ENCODE measurements around the gene KLHL26. TPM values are rescaled to one million over a fixed set of nuclear protein-coding genes. Genes with fewer than 3 reads are reported as not detected.

Gene KLHL26
- total RNA-seq, 1 experiment from 2014 or later: 10.7 TPM

DNA sequence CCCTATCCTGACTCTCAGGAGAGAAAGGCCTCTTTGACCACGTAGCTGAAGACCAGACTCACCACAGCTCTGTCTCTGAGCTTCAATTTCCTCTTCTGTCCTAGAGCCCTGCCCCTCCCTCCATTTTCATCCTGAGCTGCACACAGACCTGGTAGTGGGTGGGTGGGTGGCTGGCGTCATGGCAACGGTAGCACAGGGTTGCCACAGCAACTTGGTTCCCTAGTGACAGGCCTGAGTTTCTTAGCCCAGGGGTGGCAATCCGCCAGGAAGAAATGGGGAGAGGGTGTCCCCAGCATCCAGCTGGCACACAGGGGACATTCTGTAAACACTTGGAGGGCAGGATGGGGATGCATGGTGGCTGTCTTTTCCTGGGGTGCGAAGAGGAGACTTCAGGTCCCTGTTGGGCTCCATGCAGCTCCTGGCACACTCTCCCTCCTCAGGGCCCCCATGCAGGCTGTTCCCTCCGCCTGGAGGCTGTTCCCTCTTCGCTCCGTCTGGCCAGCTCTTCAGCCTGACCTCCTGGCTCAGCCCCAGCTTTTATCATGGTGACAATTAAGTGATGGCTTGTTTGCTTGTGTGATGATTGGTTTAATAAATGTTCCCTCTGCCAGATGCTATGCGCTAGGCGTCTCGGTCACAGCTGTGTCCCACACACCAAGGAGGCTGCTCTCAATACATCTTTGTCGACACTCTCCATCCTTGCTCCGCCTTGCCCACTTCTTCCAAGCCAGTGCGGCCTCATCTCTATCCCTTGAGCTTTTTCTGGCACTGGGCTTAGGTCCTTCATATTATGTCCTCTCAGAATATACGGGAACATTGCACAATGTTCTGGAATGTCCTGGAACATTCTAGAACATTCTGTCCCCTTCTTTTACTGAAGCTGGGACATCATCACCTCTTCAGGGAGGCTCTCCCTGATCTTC, 7.4 kb upstream of the KLHL26 start:
- H4K91ac ChIP-seq (ENCODE audit: insufficient read length, low read depth, low read length): no peak overlapping the region
- H3K79me2 ChIP-seq (ENCODE audit: insufficient read depth, low read length): no peaks in the 10 kb centered on the region
- Mint-ChIP-seq H3K4me3 (no peak overlapping the region), H3K36me3 (ENCODE audit: insufficient read depth in 1 of 3, low read depth in 3 of 3) (no peaks in the 10 kb centered on the region), H3K4me1 (no peaks in the 10 kb centered on the region), H3K9me3 (no peaks in the 10 kb centered on the region; a peak in 1 of 5 replicates), H3K27ac (no peak overlapping the region), H3K27me3 (ENCODE audit: low read depth) (peaks cover 54% of the 10 kb centered on the region)
- no peak overlapping the region for H3K56ac ChIP-seq (ENCODE audit: insufficient read length, low read depth, low read length)
- H3K4me1 ChIP-seq (ENCODE audit: insufficient read depth, low read length): no peaks in the 10 kb centered on the region
- no peaks in the 10 kb centered on the region for H3K9me3 ChIP-seq (ENCODE audit: control insufficient read depth, low read depth, low read length)
- H4K20me1 ChIP-seq (ENCODE audit: control insufficient read depth, insufficient read depth, insufficient read length): no peaks in the 10 kb centered on the region
- H3T11ph ChIP-seq (ENCODE audit: low read length): no peak overlapping the region
- no peaks in the 10 kb centered on the region for H3K79me1 ChIP-seq (ENCODE audit: insufficient read depth, low read depth, low read length, poor library complexity, severe bottlenecking)
- no peak overlapping the region for H4K8ac ChIP-seq (replicated peaks; ENCODE audit: insufficient read length, low read depth, low read length)
- TF ChIP-seq, protein P1, sequence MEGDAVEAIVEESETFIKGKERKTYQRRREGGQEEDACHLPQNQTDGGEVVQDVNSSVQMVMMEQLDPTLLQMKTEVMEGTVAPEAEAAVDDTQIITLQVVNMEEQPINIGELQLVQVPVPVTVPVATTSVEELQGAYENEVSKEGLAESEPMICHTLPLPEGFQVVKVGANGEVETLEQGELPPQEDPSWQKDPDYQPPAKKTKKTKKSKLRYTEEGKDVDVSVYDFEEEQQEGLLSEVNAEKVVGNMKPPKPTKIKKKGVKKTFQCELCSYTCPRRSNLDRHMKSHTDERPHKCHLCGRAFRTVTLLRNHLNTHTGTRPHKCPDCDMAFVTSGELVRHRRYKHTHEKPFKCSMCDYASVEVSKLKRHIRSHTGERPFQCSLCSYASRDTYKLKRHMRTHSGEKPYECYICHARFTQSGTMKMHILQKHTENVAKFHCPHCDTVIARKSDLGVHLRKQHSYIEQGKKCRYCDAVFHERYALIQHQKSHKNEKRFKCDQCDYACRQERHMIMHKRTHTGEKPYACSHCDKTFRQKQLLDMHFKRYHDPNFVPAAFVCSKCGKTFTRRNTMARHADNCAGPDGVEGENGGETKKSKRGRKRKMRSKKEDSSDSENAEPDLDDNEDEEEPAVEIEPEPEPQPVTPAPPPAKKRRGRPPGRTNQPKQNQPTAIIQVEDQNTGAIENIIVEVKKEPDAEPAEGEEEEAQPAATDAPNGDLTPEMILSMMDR (conservative IDR thresholded peaks at IDR 0.05): no peak
- H3K9ac ChIP-seq (ENCODE audit: extremely low read depth, insufficient read length, low read length): no peak overlapping the region
- no peak overlapping the region for H3K23ac ChIP-seq (ENCODE audit: insufficient read length, low read depth, low read length)
- no peak overlapping the region for H2AK5ac ChIP-seq (ENCODE audit: insufficient read length, low read length)
- H3K18ac ChIP-seq (ENCODE audit: insufficient read length, low read depth, low read length): no peak overlapping the region
- WGBS (ENCODE audit: extremely low coverage, insufficient read length, low lambda C conversion rate): no CpG with 5 or more reads among the region's 15 CpGs
- H3K14ac ChIP-seq (ENCODE audit: insufficient read depth, low read length): no peak overlapping the region
- H3K27me3 ChIP-seq (ENCODE audit: insufficient read depth, low read length): no peaks in the 10 kb centered on the region
- H2BK12ac ChIP-seq (ENCODE audit: insufficient read length, low read depth, low read length): no peak overlapping the region
- H3K4ac ChIP-seq (ENCODE audit: low read depth, low read length): no peak overlapping the region
- no peak overlapping the region for H2AFZ ChIP-seq (ENCODE audit: low read length)
- no peak overlapping the region for H3K4me2 ChIP-seq (ENCODE audit: insufficient read depth, insufficient read length, low read length)
- H2BK120ac ChIP-seq (ENCODE audit: low read depth, low read length, poor library complexity, severe bottlenecking): no peak overlapping the region
- H3K27ac ChIP-seq (ENCODE audit: insufficient read length, low read depth, low read length): no peak overlapping the region
- DNase-seq: no peak
- no peak overlapping the region for H4K5ac ChIP-seq (ENCODE audit: insufficient read length, low read depth, low read length)
- H2BK15ac ChIP-seq (ENCODE audit: low read depth, low read length): no peak overlapping the region
- H3K23me2 ChIP-seq (ENCODE audit: insufficient read length, low read depth, low read length, poor library complexity, severe bottlenecking): no peaks in the 10 kb centered on the region
- H2BK20ac ChIP-seq (ENCODE audit: low read depth, low read length, poor library complexity, severe bottlenecking): no peak overlapping the region
- H2BK5ac ChIP-seq (ENCODE audit: insufficient read length, low read length): no peak overlapping the region

Measured in H9 (cell line).